Daoy (cell line): ENCODE data around the gene NLGN3. TPM values are rescaled to one million over a fixed set of nuclear protein-coding genes. Genes with fewer than 3 reads are reported as not detected.
A peak's percentile ranks its signal among the peaks of the same experiment; 100 is the strongest.

Experiments used
- DNase-seq: peaks from one replicate; pipeline ENCODE4 v3.0.0-alpha.2; 2015; ENCODE audit warnings: low read depth
- total RNA-seq: library from RNA; depleted of rRNA; stranded (reverse); fragments of >200 nt; shearing (Covaris generic); gene quantifications from 2 replicates; pipeline ENCODE4 v1.2.3, GENCODE V29; 2014

The NLGN3 gene
- total RNA-seq, 1 experiment from 2014 or later = not detected

DNA sequence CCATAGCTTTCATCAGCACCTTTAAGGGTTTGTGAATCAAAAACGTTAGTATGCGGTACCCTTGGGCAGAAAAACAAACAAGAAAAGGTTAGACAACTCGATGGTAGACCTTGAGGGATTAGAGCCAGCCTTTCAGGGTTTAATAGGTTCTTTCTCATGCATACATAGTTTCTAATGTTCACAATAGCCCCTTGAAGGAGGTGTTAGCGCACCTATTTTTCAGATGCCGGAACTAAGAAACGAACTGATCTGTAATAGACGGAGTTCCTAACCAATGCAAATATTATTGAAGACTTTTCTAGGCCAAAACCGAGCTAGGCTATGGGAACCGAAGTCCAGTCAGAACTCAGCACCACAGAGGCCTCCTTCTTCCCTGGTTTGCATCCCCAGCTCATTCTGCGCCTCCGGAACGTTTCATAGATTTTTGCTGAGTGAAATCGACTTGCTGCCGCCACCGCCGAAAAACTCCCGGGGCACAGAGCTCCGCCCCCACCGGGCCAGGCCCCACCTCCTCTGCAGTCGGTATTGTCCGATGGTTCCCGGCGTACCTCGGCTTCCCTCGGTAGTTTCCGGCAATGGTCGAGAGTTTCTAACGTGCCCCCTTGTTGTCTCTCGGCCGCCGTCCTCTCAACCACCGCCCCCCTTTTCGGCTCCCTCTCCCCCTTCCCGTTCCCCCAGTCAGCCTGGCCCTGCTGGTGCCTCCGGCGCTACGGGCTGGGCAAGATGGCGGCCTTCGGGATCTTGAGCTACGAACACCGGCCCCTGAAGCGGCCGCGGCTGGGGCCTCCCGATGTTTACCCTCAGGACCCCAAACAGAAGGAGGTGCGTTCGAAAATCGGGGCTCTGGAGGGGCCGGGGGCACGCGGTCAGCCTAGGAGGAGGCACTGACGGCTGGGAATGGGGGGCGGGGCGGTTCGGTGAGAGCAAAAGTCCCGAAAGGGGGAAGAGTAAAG, 26.3 kb upstream of the NLGN3 start, which contains the start of gene MED12:
MED12 (plus strand) TSS at position 565 of the 953 bp plus-strand sequence; CDS start at position 724, 159 bp downstream.
- peak; percentile 80 for DNase-seq

DNA sequence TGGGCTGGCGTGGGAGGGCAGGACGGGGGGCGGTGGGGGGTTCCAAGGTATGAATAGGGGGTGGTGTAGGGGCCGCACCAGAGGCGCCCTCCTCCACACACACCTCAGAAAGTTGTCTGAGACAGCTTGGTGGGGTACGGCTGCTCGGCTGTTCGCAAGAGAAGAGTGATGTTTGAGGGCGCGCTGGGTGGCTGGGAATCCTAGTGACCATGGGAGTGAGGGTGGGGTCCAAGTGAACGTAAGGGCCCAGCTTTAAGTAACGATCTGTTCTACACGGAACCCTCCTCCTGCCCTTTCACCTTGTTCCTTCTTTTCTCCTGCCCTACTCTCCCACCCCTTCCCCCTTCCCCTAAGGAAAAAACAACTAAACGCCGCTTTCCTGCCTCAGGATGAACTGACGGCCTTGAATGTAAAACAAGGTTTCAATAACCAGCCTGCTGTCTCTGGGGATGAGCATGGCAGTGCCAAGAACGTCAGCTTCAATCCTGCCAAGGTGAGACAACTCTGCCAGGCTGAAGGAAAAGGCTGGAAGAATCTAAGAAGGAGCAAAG, 25.6 kb upstream of the NLGN3 start:
- DNase-seq = no peak

DNA sequence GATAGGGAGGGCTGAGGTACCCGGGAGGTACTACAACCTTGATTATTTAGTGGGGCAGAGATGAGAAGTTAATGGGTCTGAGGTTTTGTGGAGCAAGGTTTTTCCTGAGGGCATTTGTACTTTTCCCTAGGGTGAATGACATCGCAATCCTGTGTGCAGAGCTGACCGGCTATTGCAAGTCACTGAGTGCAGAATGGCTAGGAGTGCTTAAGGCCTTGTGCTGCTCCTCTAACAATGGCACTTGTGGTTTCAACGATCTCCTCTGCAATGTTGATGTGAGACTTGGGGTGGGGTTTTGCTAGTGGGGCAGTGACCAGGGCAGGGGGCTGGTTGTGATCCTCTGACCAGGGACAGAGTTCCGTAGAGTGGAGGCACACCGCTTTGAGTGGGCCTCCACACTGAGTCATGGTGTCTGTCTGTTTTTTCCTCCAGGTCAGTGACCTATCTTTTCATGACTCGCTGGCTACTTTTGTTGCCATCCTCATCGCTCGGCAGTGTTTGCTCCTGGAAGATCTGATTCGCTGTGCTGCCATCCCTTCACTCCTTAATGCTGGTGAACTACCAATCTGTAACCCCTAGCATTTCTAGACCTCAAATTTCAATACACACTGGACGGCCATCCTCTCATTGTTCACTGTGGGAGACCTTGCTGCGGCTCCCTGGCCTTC, 16.3 kb upstream of the NLGN3 start:
- DNase-seq = no peak

DNA sequence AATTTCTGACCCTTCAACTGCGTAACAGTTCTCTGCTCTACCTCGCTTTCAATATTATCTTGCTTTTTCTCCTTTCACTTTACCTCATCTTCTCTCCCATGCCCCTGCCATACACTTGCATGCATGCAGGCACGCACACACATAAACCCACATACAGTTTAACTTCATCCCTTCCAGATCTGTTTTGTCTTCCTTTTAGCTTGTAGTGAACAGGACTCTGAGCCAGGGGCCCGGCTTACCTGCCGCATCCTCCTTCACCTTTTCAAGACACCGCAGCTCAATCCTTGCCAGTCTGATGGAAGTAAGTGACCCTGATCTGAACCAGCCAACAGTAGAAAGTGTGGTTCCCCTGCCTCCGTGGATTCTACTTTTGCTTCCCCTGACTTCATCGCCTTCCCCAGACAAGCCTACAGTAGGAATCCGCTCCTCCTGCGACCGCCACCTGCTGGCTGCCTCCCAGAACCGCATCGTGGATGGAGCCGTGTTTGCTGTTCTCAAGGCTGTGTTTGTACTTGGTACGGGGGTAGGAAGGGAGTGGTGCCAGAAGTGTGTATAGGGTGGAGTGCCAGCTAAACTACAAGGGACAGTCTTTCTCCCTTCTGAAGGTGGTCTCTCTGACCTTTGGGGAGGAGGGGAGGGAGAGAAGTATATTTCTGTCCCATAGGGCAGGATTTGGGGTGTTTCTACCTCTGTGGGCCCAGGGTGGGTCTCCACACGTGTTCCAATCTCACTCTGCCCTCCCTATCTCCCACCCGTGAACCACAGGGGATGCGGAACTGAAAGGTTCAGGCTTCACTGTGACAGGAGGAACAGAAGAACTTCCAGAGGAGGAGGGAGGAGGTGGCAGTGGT, 15.5 kb upstream of the NLGN3 start:
- peak; percentile 48 for DNase-seq

DNA sequence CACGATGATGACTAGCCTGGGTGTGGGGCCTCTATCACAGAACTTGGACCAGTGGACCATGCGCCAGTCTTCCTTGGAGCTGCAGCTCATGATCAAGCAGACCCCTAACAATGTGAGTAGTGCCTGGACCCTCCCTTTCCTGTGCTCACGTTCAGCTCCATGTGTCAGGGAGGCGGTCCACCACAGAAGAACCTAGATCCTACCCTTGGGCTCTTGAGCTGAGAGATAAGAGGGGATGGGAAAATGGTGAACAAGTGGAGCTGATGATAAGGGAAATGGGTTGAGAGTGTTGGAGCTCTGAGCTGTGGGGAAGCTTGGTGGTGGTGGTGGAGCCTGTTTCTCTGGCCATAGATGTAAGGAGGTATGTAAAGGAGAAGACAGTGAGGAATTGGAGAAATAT, 13.1 kb upstream of the NLGN3 start:
- no peak for DNase-seq

DNA sequence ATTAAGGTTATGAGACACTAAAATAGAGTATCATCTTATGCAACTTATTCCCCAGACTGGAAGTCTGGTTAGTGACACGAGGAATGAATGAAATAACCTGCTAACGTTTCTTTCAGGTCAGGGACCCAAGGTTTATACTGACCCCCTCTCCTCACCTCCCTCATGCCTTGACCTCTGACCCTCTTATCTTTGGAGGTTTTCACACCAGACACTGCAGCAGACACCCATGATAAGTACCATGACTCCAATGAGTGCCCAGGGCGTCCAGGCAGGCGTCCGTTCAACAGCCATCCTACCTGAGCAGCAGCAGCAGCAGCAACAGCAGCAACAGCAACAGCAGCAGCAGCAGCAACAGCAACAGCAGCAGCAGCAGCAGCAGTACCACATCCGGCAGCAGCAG, 4.2 kb upstream of the NLGN3 start:
- DNase-seq = no peak

DNA sequence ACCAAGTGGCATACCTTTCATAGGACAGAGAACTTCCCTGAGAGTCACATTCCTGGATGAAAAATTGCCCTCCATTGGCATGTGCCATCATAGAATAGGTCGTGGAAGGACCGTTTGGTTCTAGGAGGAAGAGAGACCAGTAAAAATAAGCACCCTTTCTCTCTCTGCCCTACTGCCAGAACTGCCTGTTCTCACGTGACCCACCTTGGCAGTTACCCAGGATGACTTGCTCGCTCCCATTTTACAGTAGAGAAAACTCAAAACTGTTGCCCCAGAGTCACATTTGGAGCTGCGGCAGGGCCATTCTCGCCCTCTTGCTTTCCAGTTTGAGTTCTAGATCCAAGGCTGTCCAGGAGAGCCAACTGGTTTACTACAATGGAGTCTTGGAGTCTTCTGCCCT, 1.1 kb upstream of the NLGN3 start:
- DNase-seq = no peak

DNA sequence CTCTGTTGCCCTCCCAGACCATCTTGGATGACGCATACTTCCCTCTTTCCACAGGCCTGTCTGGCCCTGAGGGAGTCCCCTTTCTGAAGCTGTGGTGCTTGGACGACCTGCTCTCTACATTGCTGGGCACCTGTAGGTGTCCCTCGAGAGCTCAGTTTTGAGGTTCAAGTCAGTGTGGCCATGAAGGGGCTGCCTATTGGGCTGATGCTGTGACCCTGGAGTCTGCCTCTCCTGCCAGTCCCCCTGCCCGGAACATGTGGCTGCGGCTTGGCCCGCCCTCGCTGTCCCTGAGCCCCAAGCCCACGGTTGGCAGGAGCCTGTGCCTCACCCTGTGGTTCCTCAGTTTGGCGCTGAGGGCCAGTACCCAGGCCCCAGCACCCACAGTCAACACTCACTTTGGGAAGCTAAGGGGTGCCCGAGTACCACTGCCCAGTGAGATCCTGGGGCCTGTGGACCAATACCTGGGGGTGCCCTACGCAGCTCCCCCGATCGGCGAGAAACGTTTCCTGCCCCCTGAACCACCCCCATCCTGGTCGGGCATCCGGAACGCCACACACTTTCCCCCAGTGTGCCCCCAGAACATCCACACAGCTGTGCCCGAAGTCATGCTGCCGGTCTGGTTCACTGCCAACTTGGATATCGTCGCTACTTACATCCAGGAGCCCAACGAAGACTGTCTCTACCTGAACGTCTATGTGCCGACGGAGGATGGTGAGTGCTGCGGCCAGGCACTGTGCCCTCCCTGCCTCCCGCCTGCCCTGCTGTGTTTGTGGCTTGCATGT, 3.0 kb downstream of the NLGN3 start:
- no peak for DNase-seq

DNA sequence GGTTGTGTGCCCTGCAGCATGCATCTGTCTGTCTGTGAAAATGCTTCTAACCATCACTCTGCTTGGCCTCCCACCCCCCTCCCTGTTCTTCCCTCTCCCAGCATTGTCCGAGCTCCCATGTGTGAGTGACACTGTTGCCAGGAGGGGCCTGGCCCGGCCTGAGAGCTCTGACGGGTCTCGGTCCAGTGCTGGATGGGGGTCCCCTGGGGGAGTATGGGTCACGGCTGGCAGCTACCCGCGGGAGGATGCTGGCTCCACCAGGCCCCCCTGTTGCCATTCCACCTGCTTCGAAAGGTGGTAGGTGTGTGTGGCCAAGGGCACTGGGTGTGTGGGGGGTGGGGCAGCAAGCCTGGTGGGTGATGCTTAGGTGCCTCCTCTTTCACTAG, 3.6 kb downstream of the NLGN3 start:
- no peak for DNase-seq

DNA sequence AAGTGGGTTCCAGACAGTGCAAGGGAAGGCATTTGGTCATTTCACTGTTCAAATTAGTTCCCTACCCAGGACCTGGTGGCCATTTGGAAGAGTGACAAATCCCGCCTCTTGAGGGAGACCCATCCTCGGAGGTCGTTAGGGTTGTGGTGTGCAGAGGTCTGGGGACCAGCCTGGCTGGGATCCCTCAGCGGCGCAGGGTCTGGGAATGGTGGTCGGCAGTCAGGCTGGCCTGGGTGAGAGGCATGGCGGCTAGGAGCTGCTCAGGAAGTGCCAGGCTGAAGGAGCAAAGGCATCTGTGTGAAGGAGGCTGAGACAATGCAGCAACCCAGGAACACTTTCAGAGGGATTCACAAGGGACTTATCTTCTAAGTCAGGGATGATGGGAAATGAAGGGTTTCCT, 6.7 kb downstream of the NLGN3 start:
- DNase-seq = no peak

DNA sequence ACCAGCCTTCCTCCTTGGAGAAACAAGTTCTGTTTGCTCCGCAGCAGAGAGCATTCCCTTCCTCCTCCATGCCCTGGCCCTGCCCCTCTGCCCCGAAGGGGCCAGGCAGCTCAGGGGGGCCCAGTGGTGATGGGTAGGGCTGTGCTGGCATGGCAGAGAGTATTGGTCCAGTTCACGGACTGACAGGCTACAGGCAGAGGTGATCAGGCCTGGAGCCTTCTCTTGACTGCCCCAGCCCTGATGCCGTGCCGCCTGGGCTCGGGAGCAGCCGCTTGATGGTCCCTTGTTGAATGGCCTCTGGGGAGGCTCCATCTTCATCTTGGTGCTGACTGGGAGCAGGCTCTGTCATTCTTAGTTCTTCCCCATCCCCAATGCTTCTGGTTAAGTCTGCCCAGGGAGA, 9.6 kb downstream of the NLGN3 start:
- no peak for DNase-seq

DNA sequence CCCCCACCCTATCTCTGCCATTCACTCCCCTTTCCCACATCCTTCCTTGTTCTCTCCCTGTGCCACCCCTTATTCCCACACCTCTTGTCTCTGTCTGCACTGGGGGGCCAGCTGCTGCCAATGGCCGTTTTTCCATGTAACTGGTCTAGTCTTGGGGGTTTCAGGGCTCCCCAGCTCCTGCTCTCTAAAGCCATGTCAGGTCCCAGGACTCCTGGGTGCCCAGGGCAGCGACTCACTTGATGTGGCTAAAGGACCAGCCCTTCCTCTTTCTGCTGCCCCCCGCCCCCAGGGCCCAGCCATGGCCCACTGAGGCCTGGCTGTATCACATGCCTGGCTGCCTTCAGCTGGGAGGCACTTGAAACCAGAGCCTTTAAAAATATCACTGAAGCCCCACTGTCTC, 10.0 kb downstream of the NLGN3 start:
- no peak for DNase-seq

DNA sequence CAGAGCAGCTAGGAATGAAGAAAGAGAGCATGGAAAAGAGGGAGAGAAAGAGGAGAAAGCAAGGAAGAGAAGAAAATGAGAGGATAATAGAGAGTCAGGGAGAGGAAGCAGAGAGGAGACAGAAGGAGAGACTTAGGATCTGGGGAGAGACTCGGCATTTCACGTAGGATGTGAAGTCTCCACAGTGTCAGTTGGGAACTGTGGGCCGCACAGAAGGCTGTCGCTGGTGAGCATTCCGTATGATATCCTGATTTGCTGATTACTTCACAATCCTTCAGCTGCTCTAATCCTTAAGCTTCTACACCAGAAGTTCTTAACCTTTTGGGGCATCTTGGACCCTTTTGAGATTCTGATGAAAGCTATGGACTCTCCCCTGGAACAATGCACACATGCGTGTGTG, 14.0 kb downstream of the NLGN3 start:
- DNase-seq = no peak

DNA sequence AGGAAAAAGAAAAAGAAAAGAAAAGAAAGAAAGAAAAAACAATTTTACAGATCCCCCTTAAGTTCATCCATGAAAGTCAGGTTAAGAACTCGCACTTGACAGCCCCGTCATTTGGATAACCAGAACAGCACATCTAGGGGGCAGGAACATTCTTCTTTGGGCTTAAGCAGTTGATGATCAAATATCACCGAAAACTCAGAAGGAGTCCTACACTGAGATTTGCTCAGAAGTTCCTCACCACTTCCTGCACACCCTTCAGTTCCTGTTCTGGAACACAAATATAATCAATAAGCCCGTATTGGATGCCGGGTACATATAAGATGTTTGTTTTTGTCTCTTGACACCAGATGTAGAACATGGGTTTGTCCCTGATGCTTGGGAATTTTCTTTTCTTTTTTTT, 14.7 kb downstream of the NLGN3 start:
- DNase-seq = no peak

DNA sequence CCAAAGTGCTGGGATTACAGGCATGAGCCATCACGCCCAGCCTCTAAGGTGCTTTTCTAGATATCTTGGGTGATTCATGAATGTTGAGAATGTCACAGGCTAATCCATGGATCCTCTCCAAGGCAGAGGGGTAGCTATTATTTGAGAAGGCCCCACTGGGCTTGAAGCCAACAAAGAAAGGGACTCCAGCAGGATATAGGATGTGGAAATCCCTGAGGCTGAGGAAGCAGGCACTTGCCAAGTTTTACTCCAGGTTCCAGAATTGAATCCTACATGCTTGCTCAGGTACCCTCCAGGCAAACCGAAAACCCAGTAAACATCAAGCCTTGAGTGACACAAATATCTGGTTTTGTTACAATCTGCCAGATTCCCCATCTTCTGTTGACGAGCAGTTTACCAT, 15.8 kb downstream of the NLGN3 start:
- no peak for DNase-seq

DNA sequence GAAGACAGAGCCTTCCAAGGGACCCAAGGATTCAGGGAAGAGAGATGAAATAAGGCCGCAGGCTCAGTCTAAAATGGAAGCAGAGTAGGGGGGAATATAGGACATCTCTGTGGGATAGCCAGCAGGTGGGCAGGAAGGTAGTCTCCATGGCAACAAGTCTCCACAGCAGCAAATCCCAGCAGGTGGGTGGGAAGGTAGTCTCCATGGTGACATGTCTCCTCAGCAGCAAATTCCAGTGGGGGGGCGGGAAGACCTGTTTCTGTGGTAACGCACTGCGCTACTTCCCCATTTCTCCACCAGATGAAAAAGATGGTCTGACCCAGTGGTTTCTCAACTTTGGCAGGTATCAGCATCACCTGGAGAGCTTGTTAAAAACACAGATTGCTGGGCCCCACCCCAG, 18.3 kb downstream of the NLGN3 start:
- no peak for DNase-seq

DNA sequence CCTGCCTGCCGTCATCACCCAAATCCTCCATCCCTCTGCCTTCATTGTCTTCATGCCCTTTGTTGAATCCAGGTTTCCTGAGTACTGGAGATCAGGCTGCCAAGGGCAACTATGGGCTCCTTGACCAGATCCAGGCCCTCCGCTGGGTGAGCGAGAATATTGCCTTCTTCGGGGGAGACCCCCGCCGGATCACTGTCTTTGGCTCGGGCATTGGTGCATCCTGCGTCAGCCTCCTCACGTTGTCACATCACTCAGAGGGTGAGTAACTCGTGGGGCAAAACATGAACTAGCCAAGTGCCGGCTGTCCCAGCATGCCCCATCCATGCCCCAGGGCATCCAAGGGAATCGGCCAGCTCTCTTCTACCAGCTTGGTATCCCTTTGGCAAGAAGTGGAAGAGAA, 19.4 kb downstream of the NLGN3 start:
- DNase-seq = no peak

DNA sequence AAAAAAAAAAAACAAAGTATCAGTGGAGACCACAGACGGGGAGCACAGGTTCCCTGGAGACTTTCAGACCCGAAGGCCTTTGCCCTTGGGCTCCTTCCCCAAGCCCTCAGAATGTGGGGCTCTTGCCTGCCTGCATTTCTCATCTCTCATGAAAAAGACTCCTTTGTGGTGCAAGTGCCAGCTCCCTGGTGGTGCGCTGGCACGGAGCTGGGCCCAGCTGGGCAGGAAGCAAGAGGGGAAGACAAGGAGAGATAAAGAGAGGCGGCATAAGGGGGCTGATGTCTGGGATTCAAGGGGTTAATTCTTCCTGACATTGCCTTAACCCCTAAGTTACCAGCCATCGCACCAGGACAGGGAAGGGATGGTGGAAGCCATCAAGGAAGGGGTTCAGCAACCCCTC, 21.8 kb downstream of the NLGN3 start:
- no peak for DNase-seq

DNA sequence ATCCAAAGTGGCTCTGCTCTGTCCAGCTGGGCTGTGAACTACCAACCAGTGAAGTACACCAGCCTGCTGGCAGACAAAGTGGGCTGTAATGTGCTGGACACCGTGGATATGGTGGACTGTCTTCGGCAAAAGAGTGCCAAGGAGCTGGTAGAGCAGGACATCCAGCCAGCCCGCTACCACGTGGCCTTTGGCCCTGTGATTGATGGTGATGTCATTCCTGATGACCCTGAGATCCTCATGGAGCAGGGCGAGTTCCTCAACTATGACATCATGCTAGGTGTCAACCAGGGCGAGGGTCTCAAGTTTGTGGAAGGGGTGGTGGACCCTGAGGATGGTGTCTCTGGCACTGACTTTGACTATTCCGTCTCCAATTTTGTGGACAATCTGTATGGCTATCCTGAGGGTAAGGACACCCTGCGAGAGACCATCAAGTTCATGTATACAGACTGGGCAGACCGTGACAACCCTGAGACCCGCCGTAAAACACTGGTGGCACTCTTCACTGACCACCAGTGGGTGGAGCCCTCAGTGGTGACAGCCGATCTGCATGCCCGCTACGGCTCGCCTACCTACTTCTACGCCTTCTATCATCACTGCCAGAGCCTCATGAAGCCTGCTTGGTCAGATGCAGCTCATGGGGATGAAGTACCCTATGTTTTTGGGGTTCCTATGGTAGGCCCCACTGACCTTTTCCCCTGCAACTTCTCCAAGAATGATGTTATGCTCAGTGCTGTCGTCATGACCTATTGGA, 22.6 kb downstream of the NLGN3 start:
- DNase-seq = no peak

DNA sequence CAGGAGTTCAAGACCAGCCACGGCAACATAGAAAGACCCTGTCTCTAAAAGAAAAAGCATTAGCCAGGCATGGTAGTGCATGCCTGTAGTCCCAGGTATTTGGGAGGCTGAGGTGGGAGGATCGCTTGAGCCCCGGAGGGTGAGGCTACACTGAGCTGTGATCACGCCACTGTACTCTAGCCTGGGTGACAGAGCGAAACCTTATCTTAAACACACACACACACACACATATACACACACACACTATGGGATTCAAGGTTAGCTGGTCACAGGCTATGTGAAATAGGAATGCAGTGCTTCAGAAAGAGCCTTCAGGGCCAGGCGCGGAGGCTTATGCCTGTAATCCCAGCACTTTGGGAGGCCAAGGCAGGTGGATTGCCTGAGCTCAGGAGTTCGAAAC, 23.5 kb downstream of the NLGN3 start:
- no peak for DNase-seq
